DMS 273 treated with DMSO at 0.1 percent for 48 hours (cell line): ENCODE measurements around the gene FAM170B.

Experiments used
- DNase-seq: peaks from one replicate; lab custom pipeline; 2025; lab: John Stamatoyannopoulos, UW

The FAM170B gene

GRCh38 chr10:49151481-49151880 lies 17.7 kb upstream of the FAM170B start:
- no peak for DNase-seq

- no peak for DNase-seq
These were observed 17.2 kb upstream of the FAM170B start for GRCh38 chr10:49151025-49151445.

DNA sequence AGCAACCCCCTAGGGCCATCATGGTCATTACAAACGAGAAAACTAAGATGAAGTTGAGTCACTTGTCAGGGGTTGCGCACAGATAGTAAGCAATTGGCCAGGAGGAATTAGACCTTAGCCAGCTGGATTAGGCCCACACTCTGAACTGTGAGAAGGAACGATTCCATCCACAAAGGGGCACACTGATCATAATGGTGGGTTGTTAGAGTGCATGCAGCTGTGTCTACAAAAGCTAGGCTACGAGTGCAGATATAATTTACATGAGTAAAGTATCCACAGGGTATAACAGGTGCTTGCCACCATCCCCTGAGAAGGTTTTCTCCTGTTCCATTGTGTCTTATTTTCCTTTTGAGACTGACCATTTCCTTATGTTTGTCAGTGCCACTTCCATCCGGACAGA lies 16.6 kb upstream of the FAM170B start:
- DNase-seq = no peak

- no peak for DNase-seq
These were observed 16.1 kb upstream of the FAM170B start for GRCh38 chr10:49149881-49150280.

GRCh38 chr10:49144058-49144720 lies 10.4 kb upstream of the FAM170B start:
- DNase-seq = no peak

DNA sequence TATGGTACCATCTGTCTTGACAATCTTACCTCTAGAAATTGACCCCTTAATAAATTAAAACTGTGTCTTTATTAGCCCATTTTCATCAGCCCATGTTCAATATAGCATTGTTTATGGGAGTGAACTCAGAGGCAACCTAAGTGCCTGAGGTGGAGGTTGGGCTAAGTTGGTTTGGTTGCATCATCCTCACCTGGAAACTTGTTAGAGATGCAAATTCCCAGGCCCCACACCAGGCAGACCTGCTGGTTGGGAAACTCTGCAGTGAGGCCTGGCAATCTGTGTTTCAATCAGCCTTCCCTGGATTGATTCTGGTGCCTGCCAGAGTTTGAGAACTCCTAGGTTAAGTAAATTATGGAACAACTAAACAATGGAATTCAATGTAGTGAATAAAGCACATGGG lies 9.4 kb upstream of the FAM170B start:
- no peak for DNase-seq

DNA sequence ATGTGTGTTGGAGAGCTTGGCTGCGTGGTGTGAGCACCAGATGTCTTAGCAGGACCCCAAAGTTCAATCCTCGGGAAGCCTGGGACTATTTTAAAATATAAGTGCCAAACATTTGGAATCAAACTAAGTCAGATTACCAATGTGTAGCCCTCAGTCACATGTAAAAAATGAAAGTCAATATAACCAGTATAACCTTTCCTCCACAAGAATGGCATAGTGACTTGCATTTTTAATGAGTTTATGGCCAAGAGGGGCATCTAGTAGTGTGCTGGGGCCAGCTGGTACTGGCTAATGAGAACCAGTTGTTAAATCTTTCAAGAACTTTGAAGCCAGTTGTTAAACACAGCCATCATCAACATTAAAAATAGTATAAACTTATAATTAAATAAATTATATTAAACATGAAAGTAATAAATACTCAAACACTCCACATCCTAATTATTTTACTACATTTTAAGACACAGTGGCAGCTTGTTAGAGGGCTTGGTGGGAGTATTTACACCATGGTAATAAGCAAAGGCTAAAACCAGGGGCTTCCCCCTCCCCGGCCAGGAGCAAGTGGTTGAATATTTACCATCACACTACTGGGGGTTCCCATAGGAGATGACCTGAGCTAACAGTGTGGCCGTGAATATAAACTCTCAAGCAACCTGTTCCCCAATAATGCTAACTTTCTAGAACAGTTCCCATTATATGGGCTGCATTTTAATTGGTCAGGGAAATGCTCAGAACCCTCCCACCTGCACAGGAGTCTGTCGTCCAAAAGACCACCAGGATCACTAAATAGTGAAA lies 7.9 kb upstream of the FAM170B start:
- no peak for DNase-seq

DNA sequence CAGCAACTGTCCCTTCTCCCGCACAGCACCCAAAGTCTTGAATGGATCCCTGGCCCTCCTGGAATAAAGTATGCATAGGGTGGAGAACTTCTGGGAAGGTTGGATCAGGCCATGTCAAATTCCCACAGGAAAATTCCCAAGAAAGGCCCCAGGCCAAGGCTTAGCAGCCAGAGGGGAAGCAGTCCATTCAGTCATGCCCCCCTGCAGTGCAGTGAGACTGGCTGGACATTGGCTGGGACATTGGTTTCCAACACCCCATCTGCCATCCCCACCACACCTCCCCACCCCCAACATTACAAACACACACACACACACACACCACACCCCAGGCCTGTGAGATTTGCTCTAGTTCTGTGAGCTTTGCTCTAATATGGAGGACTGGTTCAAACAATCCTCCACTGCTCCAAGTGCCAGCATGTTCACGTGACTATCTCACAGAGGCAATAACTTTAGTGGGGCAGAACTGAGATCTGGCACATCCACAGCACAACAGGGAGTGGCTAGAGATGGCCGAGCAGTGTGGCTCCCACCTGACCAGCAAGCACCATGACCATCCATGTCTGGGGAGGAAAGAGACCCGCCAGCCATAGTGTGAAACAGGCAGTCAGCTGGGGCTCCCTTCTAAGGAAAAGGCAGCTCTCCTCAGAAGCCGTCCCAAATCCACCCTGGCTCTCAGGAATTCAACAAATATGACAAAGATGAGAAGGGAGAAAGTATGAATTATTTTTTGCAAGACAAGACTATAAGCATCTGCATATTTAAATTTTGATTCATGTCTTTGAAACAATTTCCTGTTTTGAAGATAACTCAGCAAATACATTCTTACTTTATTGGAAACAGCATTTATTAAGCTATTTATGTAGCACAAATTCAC lies 6.7 kb upstream of the FAM170B start:
- DNase-seq = no peak

- no peak for DNase-seq
These were observed 6.0 kb upstream of the FAM170B start for GRCh38 chr10:49139846-49140195.

DNA sequence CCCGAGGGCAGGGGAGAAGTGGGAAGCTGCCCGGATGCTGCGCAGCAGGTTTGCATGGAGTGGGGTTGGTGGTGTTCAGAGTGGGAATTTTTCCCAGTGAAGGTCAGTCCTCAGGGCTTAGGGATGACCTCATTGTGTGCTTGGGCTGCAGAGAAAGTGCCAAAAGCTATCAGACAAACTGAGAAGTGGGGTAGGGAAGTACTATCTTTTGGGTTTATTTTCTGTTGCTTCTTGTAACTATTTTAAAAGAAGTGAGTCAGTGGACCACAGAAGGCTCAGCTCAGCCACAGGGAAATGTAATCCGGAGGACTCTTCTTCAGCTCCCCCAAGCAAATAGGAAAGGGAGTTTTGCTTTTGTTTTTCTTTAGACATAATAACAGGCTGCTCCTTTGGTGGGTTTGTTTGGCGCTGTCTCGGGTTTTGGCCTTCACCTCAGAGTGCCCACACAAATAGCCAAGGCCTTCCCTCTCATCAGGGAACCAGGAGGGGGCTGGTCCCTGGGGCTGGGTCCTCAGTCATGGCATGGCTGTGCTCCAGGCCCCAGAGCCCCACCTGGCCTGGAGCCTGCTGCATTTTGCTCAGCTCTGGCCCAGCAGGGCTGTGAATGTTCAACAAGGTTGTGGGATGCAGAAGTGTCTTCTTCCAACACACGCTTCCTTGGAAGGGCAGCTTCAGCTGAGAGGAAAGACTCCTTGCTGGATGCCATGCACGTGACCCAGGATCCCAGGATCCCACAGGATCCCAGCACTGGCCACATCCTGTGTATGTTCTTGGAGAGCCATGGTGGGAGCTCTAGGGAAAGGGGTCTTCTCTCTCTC lies 5.4 kb upstream of the FAM170B start:
- DNase-seq = no peak

DNA sequence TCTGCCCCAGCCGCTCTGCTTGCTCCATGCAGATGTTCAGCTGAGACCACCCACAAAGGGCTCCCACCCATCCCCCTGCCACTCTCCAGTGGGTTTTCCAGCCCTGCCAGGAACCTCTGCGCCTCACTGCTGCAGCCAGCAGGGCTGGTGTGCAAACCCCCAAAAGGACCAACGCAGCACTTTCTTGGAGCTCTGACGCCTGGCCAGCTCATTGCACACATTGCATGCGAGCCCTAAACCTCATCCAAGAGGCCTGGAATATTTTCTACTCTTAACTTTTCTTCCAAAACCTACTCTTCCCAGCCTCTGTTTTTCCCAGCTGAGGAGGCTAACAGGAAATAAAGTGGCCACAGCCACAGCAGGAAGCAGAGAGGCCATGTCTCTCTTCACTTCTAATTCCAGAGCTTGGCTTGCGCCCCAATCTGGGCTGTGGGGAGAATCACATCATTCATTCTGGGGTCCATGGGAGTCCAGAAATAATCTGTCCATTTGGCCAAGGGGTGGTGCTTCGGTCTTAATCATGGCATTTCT lies 4.6 kb upstream of the FAM170B start:
- no peak for DNase-seq

DNA sequence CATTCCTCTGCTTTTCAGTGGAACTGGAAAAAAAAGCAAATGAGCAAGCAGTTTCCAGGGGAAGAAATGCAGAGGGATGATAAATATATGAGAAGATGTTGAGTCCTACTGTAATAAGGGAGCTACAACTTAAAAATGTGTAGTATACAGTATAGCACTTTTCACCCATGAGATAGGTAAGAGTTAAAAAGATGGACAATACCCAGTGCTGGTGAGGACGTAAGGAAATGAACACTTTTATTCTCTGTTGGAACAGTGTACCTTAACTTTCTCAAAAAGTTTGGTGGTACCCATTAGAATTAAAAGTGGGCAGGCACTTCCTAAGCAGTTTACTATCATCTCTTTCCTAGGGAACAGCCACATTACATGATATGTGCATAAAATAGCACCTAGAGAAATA lies 2.7 kb upstream of the FAM170B start:
- DNase-seq = no peak

GRCh38 chr10:49135575-49136313 lies 1.9 kb upstream of the FAM170B start:
- DNase-seq = no peak

DNA sequence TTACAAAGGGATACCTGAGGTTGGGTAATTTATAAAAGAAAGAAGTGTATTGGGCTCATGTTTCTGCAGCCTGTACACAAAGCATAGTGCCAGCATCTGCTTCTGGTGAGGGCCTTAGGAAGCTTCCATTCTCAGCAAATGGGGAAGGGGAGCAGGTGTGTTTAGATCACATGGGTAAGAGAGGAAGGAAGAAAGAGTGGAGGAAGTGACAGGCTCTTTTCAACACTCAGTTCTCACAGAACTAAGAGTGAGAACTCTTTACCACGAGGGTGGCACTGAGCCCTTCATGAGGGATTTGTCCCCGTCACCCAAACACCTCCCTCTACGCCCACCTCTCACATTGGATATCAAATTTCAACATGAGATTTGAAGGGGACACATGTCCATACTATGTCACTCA lies 506 bp upstream of the FAM170B start:
- no peak for DNase-seq

DNA sequence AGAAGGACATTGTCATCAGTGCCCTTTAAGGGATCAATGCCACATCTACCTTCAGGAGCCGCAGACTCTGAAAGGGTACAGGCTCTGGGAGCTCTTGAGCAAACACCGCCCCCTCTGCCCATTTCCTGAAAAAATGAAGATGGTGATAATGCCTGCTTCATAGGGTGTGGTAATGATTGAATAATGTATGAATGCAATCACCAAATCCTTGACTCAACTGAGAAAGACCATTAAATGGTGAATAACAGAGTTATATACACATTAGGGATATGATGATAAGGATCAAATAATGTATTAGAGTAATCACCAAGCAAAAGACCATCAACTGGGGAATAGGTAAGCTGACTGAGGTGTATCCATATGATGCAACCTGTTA lies 1.5 kb downstream of the FAM170B start:
- DNase-seq = no peak

DNA sequence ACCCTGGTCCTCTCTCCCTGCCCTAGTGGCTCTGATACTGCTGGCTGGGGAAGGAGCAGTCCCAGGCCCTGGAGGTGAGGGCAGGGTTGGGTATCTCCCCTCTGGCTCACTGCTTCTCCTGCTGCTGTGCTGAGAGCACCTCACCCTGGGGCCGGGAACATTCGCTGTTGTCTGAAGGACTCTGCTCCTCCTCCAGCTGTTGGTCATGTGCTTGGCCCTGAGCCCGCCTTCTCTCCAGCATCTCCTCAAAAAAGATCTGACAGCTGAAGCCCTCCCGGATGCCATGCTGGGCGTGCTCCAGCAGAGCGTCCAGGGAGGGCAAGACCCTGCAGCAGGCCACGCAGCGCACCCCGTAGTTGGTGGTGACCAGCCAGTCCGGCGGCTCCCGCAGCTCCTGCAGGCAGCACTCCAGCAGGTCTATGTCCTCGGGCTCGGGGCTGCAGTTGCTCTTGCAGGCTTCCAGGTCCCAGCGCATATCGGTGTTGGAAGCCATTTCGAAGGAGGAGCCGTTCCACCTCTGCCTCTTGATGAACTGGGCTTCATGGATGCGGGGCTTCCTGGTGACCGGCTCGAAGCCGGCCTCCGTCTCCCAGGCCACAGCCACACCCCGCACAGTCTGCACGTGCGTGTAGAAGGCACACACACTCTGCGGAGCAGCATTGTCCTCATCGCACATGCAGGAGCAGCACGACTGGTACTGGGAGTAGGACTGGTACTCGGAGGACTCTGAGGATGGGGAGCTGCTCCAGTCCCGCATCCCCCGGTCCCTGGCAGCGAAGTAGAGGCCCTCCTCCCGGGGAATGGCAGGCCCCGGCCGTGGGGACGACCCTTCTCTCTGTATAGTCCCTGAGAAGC lies 2.1 kb downstream of the FAM170B start:
- no peak for DNase-seq

DNA sequence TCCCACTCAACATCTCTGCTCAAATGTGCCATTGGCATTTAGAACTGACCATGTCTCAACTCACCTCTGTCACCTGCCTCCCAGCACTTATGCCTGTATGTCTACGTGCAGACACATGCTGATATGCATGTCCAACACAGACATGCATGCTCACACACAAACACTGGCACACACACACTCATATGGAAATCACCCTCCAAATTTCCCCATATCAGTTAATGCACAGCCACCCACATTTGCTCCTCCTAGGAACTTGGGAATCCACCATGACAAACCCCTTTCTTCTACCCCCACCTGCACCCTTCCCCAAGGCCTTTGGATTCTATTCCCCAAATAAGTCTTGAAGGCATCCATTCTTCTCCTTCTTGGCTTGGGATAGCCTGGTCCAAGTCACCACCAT lies 4.4 kb downstream of the FAM170B start:
- no peak for DNase-seq

DNA sequence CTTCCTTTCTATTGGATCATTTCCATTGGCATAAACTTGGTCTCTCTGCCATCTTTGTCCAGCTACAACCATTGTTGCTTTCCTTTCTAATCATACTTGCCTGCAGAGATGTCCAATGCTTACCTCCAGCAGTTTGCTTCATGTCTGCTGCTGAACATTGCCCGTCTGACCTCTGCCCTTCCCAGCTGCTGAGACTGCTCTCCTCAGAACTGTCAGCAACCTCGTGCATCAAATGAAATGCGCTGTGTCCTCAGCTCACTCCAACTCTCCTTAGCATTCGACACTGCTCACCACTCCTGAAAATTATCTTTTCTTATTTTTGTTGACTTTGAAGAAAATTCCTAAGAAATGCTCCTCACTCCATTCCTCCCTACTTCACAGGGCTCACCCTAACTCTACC lies 5.0 kb downstream of the FAM170B start:
- DNase-seq = no peak

DNA sequence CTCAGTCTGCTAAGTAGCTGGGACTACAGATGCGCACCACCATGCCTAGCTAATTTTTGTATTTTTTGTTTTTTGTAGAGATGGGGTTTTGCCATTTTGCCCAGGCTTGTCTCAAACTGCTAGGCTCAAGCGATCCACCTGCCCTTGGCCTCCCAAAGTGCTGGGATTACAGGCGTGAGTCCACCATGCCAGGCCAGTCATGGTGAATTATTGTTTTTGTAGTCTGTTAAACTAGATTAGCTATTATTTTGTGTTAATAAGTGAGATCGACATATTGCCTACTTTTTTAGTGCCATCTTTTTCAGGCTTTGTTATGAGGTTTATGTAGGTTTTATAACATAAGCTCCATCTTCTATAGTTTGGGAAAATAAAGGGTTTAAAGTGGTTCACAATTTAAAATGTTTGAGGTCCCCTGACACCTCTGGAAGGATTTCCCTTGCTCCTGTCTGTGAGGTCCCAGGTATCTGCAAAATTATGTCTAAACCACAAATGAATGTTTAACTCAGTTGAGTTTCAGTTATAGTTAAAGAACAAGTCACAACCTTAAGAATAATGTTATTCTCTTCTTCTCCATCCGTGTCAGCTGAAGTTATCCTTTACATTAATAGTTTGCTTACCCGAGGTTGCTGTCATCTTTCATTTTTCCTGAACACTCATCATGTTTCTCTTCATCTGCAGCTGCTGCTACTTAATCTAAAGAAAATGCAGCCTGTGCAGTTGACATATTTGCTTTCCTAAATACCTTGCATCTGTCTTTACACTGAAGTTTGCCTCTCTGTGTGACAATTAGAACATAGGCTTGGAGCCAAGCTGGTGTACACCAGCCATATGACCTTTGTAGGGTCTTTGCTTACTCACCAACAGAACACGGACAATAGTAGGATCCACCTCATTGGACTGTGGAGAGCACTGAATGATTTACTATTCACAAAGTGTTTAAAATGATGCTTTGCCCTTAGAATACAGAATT lies 9.6 kb downstream of the FAM170B start:
- no peak for DNase-seq
